ENCODE measurements around the gene SCN5A. TPM values are rescaled to one million over a fixed set of nuclear protein-coding genes. Genes with fewer than 3 reads are reported as not detected.

The SCN5A gene
- polyA plus RNA-seq, 1 donor, result 3.5 TPM

- no peak overlapping the region for H3K4me3 ChIP-seq (ENCODE audit: low read length)
- no peaks in the 10 kb centered on the region for H3K27me3 ChIP-seq (ENCODE audit: control insufficient read depth, insufficient read depth, low read length)
- H3K4me1 ChIP-seq (ENCODE audit: control insufficient read depth, insufficient read depth, low read length), result no peaks in the 10 kb centered on the region
- peaks cover 16% of the 10 kb centered on the region for H3K36me3 ChIP-seq (ENCODE audit: control insufficient read depth, insufficient read depth, low read length)
- 100% methylated on average over 1 of the region's 2 CpGs for WGBS (ENCODE audit: insufficient coverage, low lambda C conversion rate)
- no peak overlapping the region for H3K27ac ChIP-seq (ENCODE audit: low read length)
- DNase-seq, result no peak
- H3K9me3 ChIP-seq (ENCODE audit: control insufficient read depth, low read depth, low read length), result no peaks in the 10 kb centered on the region
Measured at GRCh38 chr3:38500688-38501417, 148.6 kb downstream of the SCN5A start.

Other genes starting within 250 kb of the SCN5A start
- 8.0 TPM for gene ACVR2B, start 195.8 kb downstream of the SCN5A start, polyA plus RNA-seq
- 10.4 TPM for gene EXOG, start 153.3 kb downstream of the SCN5A start, polyA plus RNA-seq
- gene SCN10A, start 166.5 kb upstream of the SCN5A start, polyA plus RNA-seq, result not detected

Data from large intestine (tissue), 3 donors.